Measurements from ENCODE around the gene GLS2.

Gene GLS2

DNA sequence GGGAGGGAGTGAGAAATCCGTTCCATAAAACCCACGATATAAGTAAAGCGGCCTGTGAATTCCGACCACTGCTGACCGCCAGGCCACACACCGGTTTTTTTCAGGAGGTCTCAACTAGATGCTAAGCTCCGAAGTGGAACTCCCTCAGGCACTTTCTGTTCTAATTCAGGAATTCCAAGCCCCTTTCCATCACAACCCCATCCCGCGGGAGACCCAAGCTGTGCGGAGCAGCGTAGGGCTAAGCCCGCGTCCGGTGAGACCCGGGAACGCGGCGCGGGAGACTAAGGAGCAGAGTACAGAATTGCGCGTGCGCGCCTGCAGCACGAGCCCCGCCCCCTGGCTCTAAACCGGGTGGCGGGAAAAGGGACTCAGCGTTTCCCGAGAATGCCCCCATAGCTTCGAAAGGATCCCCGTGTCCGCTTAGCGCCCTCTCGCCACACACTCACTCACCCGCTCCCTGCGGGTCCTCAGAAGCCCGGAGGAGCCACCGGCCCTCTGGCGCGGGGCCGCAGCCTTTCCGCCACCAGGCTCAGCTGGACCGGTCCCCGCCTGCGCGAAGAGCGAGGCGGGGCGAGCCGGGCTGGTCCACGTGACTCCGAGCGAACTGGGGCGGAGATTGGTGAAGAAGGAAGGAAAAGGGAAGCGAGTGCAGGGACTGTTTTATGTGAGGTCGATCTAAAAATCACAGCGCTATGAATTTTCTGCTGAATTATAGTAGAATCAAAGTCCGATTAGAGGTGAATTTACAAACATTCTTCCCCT, 38.9 kb downstream of the GLS2 start, which contains the start of gene TIMELESS:
Gene TIMELESS (minus strand): TSS at position 567 of the 762 bp plus-strand sequence. CDS start 15,256 bp downstream, outside the sequence.
- DNase-seq (ENCODE audit: low read depth), result peak; percentile 80

GRCh38 chr12:56443208-56443607, 44.8 kb downstream of the GLS2 start:
- peak; percentile 33 for DNase-seq (ENCODE audit: low read depth)

- DNase-seq (ENCODE audit: low read depth), result no peak
Observed at GRCh38 chr12:56437430-56438176, 50.4 kb downstream of the GLS2 start.

- peak; percentile 40 for DNase-seq (ENCODE audit: low read depth)
Observed at GRCh38 chr12:56434828-56435227, 53.1 kb downstream of the GLS2 start.

DNA sequence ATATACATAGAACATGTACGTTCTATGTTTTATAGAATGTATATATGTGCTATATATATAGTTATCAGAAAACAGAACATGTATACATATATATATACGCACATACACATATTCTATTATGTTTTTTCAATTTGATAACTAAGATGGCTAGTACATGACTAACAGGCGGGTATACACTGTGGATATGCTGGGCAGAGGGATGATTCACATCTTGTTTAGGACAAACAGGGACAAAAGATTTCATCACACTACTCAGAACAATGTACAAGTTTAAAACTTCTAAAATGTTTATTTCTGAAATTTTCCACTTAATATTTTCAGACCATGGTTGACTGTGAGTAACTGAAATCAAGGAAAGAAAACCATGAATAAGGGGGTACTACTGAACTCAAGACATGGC, 56.1 kb downstream of the GLS2 start:
- peak; percentile 85 for DNase-seq (ENCODE audit: low read depth)

GRCh38 chr12:56431288-56431687, 56.7 kb downstream of the GLS2 start:
- no peak for DNase-seq (ENCODE audit: low read depth)

DNA sequence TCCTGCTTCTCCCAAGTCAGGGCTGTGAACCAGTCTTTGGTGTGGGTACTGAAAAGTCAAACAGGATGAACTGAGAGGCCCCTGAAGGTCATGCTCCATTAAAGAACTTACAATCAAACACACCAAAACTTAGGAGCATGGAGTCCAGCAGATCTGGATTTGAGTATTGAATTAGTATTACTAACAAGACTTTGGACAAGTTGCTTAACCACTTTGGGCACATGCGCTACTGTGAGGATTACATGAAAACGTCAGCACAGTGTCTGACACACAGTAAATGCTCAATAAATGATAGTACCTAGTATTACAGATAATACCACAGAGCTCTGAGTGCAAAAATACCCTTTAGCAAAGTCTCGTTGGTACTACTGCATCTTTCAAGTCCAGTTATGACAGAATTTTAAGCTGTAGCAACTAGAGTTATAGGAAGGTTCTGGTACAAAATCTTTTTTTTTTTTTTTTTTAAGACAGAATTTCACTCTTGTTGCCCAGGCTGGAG, 62.0 kb downstream of the GLS2 start:
- no peak for DNase-seq (ENCODE audit: low read depth)

DNA sequence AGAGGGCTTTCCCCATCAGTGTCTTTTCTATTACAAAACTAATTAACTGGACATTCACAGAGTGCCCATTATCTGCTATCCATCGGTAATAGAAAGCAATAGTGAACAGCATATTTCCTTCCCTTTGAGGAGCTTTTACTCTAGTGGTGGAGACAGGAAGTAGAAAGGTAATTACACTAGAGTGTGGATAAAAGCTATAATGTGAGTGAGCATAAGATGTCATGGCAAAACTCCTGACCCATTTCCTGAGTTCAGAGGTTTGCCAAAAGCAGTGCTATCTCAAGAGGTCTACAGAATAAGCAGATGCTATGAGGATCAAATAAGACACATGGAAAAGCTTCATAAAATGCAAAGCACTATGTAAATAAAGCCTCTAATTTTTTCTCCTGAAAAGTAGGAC, 62.8 kb downstream of the GLS2 start:
- DNase-seq (ENCODE audit: low read depth), result no peak
